Lower lobe of right lung (tissue), 2 donors: ENCODE data around the gene ANTXR2. TPM values are rescaled to one million over a fixed set of nuclear protein-coding genes. Genes with fewer than 3 reads are reported as not detected.

Source experiments
- ATAC-seq, 2 donors: fragments of 200-7000 bp; cut with Tn5 transposase; one replicate each; pipeline ENCODE4 v1.9.1; 2020 to 2022; ENCODE audit warnings: mild to moderate bottlenecking in 2 of 2, moderate library complexity in 2 of 2
- DNase-seq: peaks from one replicate; pipeline ENCODE4 v3.0.0-alpha.2; 2020
- H3K27ac ChIP-seq: fragments of 200-600 bp; one replicate; pipeline ENCODE4 v1.8.0; 2022
- H3K27me3 ChIP-seq: fragments of 200-600 bp; one replicate; pipeline ENCODE4 v1.8.0; 2022; ENCODE audit warnings: low read depth
- H3K36me3 ChIP-seq: fragments of 200-600 bp; one replicate; pipeline ENCODE4 v1.8.0; 2022; ENCODE audit warnings: mild to moderate bottlenecking
- H3K4me1 ChIP-seq: fragments of 200-600 bp; one replicate; pipeline ENCODE4 v1.8.0; 2022
- H3K4me3 ChIP-seq: fragments of 200-600 bp; one replicate; pipeline ENCODE4 v1.8.0; 2022; ENCODE audit warnings: mild to moderate bottlenecking
- H3K9me3 ChIP-seq: fragments of 200-600 bp; one replicate; pipeline ENCODE4 v1.8.0; 2022
- intact Hi-C: fragments of 100-400 bp; cut with DNase I; formaldehyde crosslinking; loops from one replicate; pipeline ENCODE4 v1.11.0; 2022
- total RNA-seq: library from RNA; stranded (reverse); fragmentation: NEBNext Ultra II Directional; extraction: Animal tissue kit (Norgen Biotek cat#: 25700); gene quantifications from one replicate; pipeline ENCODE4 v1.2.1, GENCODE V29; 2021
- TF ChIP-seq, protein P1 (sequence below): fragments of 200-600 bp; IDR thresholded peaks from one replicate; pipeline ENCODE4 v1.8.0; 2022; ENCODE audit warnings: antibody characterized with exemption, mild to moderate bottlenecking
- donor health status: DM: no; HTN: yes; CAD: no; lungs with severe emphysema.

ANTXR2 gene
- total RNA-seq, 1 donor from 2014 or later = 62.8 TPM

DNA sequence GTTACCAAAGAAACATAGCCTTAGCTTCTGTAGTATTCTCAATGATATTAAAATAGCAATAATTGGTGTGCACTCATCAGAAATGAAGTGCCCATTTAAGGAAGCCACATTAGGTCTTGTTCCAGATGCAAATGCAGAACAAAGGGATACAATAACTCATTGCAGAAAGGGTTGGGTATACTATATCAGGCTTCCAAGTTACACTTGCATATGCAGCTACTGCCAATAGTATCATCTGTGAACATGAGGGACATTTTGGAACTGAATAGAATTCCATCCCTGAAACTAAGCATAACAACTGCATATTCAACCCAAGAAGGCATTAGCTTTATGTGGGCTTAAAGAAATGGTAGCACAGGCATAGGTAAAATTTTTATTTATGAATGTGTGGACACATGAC is 167.8 kb downstream of the ANTXR2 start:
- Histone ChIP-seq H3K4me1 (no peaks in the 10 kb centered on the region), H3K27ac (no peak overlapping the region), H3K9me3 (no peaks in the 10 kb centered on the region), H3K4me3 (no peak overlapping the region), H3K27me3 (no peaks in the 10 kb centered on the region), H3K36me3 (peaks cover 22% of the 10 kb centered on the region)
- intact Hi-C loops = no loop called here
- TF ChIP-seq, protein P1, sequence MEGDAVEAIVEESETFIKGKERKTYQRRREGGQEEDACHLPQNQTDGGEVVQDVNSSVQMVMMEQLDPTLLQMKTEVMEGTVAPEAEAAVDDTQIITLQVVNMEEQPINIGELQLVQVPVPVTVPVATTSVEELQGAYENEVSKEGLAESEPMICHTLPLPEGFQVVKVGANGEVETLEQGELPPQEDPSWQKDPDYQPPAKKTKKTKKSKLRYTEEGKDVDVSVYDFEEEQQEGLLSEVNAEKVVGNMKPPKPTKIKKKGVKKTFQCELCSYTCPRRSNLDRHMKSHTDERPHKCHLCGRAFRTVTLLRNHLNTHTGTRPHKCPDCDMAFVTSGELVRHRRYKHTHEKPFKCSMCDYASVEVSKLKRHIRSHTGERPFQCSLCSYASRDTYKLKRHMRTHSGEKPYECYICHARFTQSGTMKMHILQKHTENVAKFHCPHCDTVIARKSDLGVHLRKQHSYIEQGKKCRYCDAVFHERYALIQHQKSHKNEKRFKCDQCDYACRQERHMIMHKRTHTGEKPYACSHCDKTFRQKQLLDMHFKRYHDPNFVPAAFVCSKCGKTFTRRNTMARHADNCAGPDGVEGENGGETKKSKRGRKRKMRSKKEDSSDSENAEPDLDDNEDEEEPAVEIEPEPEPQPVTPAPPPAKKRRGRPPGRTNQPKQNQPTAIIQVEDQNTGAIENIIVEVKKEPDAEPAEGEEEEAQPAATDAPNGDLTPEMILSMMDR = no peak
- no peak for ATAC-seq
- no peak for DNase-seq

DNA sequence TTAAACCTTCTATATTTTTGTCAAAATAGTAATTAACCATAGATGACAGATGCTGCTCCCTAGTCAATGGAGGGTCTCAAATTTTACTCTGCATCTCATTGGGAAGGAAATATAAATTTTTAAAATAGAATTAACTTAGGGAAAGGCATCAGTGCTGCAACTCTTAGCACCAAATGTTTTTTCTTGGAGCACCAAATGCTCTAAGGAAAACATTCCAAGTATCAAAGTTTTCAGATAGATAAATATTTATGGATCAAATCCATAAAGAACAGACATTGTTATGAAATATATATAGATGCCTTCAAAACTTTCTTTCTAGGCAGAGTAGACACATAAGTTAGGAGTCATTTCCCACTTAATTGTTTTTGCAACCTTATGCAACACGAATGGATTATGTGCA is 168.7 kb downstream of the ANTXR2 start:
- Histone ChIP-seq H3K4me3 (no peak overlapping the region), H3K27me3 (no peaks in the 10 kb centered on the region), H3K4me1 (no peaks in the 10 kb centered on the region), H3K36me3 (peaks cover 22% of the 10 kb centered on the region), H3K27ac (no peak overlapping the region), H3K9me3 (no peaks in the 10 kb centered on the region)
- intact Hi-C loops = no loop called here
- TF ChIP-seq, protein P1 = no peak
- ATAC-seq = no peak
- DNase-seq = no peak

DNA sequence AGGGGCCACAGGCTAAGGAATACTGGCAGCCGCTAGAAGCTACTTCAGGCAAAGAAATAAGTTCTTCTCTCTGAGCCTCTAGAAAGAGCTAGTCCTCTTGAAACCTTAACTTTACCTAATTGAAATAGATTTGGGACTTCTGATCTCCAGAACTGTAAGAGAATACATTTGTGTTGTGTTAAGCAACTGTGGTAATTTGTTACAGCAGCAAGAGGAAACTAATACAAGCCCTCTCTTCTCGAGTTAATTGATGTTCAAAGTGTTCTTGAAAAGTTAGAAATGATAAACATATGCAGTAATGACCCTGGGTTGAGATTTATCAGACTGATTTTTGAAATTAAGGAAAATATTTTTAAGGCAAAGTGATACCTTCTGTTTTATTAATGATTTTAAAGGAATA is 172.8 kb downstream of the ANTXR2 start:
- no peaks in the 10 kb centered on the region for H3K9me3 ChIP-seq
- no peak for ATAC-seq
- intact Hi-C loops = no loop called here
- DNase-seq = no peak
- no peaks in the 10 kb centered on the region for H3K4me1 ChIP-seq
- no peak overlapping the region for H3K4me3 ChIP-seq
- TF ChIP-seq, protein P1 = no peak
- no peaks in the 10 kb centered on the region for H3K27me3 ChIP-seq
- H3K27ac ChIP-seq = no peak overlapping the region
- H3K36me3 ChIP-seq = no peaks in the 10 kb centered on the region

DNA sequence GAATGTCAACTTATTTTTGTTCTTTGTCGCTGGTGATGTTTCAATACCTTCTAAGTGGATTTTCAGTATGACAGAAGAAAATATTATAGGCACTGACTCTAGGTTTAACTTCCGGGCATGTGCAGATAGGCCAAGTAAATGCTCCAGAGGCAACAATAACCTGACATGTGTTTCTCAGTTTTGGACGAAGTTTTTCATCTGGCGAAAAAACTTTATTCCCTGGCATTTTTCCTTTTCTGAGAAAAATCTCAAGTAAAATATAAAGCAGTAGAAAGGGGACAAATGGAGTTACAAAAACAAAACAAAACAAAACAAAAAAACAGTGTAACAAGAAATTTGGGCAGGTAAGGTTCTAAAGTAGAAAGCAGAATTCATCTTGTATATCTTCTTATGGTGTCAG is 173.5 kb downstream of the ANTXR2 start:
- Histone ChIP-seq H3K36me3 (no peaks in the 10 kb centered on the region), H3K27me3 (no peaks in the 10 kb centered on the region), H3K27ac (no peak overlapping the region), H3K4me1 (no peaks in the 10 kb centered on the region), H3K4me3 (no peak overlapping the region), H3K9me3 (no peaks in the 10 kb centered on the region)
- intact Hi-C loops = no loop called here
- TF ChIP-seq, protein P1 = no peak
- ATAC-seq = no peak
- DNase-seq = no peak

DNA sequence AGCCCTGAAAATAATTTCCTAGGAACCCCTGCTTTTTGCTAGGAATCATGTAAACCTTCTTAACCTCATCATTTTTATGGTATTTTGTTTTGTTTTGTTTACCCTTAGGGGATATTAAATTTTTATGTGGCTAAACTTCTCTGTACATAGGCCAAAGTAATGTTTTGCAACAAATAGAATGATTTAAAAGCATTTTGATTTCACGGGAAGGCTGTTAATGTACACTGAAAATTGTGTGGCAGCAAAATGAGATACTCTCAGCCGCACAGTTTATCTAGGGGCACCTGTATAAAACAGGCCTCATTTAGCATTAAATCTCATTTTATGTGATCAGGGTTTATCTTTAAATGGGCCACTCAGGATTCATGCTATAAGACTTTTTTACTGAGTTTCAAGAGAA is 175.0 kb downstream of the ANTXR2 start:
- no peaks in the 10 kb centered on the region for H3K4me1 ChIP-seq
- no peaks in the 10 kb centered on the region for H3K9me3 ChIP-seq
- H3K4me3 ChIP-seq = no peak overlapping the region
- no peak overlapping the region for H3K27ac ChIP-seq
- intact Hi-C loops = no loop called here
- ATAC-seq (no peak), DNase-seq (no peak)
- TF ChIP-seq, protein P1 = no peak
- H3K36me3 ChIP-seq = no peaks in the 10 kb centered on the region
- no peaks in the 10 kb centered on the region for H3K27me3 ChIP-seq

DNA sequence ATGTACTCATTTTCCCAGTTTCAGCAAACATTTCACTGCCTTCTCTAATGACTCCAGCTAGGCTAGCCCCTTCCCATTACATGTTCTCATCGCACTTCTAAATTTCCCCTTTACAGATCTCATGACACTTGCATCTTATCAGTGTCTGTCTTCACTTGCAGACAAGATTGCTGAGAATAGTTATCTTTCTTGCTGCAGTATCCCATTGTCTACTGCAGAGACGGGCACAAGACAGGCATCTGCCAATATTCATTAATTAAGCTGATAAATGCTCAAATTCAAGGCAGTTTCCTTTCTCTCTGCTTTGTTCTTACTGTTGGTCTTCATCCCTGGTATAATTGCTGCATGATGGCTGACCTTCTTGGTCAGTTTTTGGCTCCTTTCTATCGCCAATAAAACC is 175.9 kb downstream of the ANTXR2 start:
- ATAC-seq = no peak
- H3K27ac ChIP-seq = no peak overlapping the region
- TF ChIP-seq, protein P1 = no peak
- no peak overlapping the region for H3K4me3 ChIP-seq
- H3K4me1 ChIP-seq = no peaks in the 10 kb centered on the region
- H3K27me3 ChIP-seq = no peaks in the 10 kb centered on the region
- intact Hi-C loops = no loop called here
- no peaks in the 10 kb centered on the region for H3K36me3 ChIP-seq
- no peaks in the 10 kb centered on the region for H3K9me3 ChIP-seq
- DNase-seq = no peak
